GM08714 (cell line): ENCODE measurements around the gene WNK2.

Experiments used
- H3K4me3 ChIP-seq: fragments of 200-500 bp; sonication (Bioruptor generic); 2 replicates; pipeline ENCODE4 v1.5.1; 2014; ENCODE audit warnings: mild to moderate bottlenecking, low read length, inconsistent platforms
- ZNF274 ChIP-seq: IDR thresholded peaks from 2 replicates; pipeline ENCODE4 v1.6.1; 2012; ENCODE audit warnings: mild to moderate bottlenecking, low read depth, low read length

The WNK2 gene

DNA sequence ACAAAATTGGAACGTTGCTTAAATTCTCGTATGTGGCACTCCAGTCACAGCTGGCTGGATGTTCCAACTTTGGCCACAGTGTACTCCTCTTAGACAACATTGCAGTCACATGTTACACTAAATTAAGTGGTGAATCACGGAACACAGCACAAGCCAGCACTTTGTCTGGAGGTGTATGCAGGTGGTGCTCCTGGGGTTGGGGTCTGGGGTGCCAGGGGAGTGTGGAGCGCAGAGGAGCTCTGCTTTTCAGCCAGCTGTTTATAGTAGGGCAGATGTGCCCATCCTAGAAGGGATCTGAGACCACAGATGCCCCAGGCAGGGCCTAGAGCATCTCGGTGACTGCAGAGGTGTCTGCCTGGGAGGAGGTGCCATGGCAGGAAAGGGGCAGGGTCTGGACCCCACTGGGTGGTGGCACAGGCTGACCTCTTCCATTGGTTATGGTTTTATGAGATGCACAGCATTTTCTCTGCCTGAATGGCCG, 82.6 kb downstream of the WNK2 start:
- no peak overlapping the region for H3K4me3 ChIP-seq
- no peak for TF ChIP-seq ZNF274

DNA sequence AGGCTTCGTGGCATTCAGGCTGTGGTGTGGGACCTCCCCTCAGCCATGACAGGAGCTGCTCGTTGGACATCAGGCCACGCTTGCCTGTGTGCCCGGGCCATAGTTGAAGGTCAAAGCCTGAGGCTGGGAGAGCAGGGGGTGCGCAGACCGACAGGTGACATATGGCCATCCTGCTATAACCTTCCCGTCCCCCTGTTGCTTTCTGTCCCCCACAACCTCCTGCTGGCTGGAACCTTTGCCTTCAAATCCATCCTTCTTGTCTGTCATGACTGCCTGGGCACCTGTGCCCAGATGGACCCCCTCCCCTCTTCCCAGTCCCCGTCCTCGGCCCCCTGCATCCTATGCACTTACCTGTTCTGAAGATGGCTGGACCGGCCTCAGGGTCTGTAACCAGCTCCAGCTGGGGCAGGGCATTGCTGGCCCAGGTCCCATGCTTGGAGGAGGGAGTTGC, 83.2 kb downstream of the WNK2 start:
- H3K4me3 ChIP-seq = no peak overlapping the region
- TF ChIP-seq ZNF274 = no peak

DNA sequence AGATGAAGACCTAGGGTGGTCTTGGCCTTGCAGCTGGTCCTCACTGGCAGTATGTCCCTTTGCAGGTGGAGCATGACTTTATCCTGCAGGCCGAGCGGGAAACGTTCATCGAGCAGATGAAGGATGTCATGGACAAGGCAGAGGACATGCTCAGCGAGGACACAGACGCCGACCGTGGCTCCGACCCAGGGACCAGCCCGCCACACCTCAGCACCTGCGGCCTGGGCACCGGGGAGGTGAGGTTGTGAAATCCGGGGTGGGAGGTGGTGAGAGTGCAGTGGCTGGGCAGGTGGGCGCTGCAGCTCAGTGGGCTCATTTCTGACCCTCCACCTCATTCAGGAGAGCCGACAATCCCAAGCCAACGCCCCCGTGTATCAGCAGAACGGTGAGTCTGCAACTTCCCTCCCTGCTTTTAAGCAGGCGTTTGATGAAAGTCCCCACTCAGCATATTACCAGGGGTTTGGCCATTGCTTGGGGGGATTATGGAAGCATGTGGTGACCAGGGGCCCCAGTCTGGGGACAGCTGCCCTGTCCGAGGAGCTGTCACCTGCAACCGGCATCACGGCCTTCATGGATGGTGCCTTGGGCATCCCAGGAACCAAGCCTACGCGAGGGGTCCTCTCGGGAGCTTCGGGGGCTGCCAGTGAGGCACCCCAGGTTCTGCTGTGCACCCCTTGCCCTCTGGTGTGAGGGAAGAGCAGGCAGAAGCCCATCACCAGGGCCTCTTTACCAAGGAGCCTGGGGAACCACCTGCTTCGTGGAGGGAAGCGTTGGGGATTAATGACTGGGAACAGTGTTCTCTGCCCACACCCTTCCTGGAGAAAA, 84.0 kb downstream of the WNK2 start:
- no peak for TF ChIP-seq ZNF274
- no peak overlapping the region for H3K4me3 ChIP-seq

DNA sequence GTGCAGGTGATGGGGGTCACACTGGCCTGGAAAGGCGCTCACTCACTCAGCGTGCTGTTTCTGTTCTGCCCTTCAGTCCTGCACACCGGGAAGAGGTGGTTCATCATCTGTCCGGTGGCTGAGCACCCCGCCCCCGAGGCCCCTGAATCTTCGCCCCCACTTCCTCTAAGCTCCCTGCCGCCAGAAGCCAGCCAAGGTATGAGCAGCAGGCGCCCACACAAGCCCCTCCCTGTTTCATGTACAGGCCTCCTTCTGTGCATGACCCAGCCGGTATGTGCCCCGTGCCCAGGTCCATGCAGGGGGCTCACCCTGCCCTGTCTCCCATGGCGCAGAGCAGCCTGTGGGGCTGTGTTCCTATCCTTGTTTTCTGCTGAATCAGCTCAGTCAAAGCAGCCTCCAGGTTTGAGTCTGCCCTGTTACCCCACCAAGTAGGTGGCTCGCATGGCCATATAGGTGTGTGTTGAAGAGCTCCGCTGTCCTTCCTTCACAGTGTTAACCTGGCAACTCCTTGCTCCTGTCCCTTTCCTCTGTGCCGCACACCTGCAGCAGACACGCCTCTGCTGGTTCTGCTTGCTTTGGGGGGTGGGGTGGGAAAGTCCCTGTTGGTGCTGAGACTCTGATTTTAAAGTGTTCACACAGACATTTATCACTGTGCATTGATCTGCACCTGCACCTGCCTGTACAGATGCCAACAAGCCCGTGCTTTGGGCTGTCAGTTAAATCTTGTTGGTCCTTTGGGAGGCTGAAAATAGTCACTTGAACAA, 84.8 kb downstream of the WNK2 start:
- no peak overlapping the region for H3K4me3 ChIP-seq
- no peak for TF ChIP-seq ZNF274

DNA sequence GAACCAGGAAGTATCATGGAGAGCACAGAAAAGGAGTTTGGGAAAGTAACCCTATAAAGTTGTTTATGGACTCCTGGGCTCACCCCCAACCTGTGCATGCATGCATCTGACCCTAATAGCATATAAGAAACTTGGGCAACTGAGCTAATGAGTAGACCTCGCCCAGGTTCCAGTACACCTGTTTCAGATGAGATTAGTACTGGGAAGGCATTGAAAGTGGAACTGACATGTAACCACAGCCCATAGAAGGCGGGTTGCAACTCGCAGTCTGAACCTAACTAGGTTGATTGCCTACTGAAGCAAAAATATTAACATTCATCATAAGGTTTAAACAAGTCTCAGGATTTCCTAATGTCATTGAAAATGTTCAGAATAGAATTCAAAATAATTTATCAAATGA, 87.0 kb downstream of the WNK2 start:
- H3K4me3 ChIP-seq = no peak overlapping the region
- no peak for TF ChIP-seq ZNF274

DNA sequence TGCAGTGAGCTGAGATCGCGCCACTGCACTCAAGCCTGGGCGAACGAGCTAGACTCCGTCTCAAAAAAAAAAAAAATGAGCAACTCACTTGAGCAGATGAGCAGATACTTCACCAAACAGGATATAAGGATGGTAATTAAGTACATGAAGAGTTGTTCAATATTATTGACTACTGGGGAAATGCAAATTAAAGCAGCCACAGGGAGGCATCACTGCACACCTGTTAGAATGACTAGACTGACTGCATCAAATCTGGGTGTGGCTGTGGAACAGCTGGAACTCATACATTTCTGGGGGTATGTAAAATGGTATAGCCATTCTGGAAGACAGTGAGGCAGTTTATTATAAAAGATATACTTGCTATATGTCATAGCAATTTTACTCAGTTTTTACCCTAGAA, 93.0 kb downstream of the WNK2 start:
- H3K4me3 ChIP-seq = no peak overlapping the region
- TF ChIP-seq ZNF274 = no peak

DNA sequence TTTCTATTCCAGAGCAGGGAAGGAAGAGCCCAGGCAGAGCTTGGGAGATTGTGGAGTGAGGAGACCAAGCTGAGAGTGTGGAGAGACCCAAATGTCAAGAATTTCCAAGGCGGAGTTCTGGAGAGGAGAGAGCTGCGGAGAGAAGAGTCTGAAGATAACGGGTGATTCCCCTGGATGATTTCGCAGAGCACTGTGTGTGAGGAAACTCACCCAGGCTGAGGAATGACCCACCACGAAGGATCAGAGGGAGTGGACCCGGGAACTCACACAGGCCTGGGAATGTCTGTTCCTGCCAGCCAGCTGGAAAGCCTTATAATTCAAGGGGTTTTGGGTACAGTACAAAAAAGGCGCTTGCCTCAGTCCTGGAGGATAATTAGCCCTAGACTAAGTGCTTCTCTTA, 94.2 kb downstream of the WNK2 start:
- no peak for TF ChIP-seq ZNF274
- no peak overlapping the region for H3K4me3 ChIP-seq

DNA sequence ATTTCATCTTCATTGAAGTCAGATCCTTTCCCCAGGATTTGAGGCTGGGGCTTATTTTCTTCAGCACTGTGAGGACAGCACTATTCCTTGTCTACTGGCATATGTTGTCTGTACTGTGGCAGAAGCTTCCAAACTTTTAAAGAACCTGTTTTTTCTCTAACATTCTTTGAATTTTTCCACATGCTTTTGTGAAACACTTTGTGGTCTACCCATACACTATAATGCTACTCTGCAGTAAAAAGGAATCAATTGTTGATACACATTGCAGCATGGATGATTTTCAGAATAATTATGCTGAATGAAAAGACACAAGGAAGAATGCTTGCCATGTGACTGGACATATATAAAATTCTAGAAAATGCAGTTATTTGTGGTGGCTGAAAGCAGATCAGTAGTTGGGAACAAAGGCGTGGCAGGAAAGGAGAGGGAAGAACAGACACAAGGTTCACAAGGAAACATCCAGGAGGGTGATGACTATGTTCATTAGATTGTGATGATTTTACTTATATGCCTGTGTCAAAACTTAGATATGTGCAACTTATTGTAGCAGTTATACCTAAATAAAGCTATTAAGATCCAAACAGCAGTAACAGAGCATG, 96.8 kb downstream of the WNK2 start:
- TF ChIP-seq ZNF274 = no peak
- H3K4me3 ChIP-seq = no peak overlapping the region

DNA sequence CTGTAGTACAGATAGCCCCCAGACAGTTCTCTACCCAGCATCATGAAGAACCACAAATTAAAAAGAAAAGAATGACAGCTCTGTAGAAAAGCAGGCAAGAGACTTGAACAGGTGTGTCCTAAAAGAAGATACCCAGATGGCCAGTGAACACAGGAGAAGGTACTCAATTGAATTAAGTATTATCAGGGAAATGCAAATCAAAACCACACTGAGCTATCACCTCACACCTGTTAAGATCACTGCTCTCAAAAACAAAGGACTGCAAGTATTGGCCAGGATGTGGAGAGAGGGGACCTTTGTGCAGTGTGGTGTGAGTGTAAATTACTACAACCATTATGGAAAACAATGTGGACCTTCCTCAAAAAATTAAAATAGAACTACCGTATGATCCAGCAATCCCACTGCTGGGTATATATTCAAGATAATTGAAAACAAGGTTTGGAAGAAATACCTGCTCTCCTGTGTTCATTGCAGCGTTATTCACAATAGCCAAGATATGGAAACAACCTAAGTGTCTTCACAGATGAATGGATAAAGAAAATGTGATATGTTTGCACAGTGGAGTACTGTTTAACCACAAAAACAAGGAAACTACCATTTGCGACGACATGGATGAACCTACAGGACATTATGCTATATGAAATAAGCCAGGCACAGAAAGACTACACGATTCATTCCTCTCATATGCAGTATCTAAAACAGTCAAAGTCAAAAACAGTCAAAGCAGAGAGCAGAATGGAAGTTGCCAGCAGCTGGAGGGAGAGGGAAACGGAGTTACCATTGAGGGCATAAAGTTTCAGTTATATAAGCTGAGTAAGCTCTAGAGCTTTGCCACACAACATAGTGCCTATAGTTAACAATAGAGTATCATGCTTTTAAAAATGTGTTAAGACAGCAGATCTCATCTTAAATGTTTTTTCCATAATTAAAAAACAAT, 102.6 kb downstream of the WNK2 start:
- TF ChIP-seq ZNF274 = no peak
- H3K4me3 ChIP-seq = no peak overlapping the region

DNA sequence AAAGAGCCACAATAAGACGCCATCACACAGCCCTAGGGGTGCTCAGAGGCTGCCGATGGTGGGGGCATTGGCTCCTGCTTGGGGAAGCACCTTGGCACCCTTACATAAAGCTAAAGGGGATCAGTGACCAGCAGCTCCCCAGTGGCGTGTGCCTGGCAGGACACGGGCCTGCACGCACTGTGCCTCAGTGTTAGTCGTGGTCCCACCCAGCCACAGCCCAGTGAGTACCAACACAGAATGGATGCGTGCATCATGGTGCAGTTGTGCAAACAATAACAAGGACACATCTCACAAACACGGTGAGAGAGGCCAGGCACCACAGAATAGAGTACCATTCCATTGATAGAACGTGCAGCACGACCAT, 103.2 kb downstream of the WNK2 start:
- H3K4me3 ChIP-seq = no peak overlapping the region
- TF ChIP-seq ZNF274 = no peak

DNA sequence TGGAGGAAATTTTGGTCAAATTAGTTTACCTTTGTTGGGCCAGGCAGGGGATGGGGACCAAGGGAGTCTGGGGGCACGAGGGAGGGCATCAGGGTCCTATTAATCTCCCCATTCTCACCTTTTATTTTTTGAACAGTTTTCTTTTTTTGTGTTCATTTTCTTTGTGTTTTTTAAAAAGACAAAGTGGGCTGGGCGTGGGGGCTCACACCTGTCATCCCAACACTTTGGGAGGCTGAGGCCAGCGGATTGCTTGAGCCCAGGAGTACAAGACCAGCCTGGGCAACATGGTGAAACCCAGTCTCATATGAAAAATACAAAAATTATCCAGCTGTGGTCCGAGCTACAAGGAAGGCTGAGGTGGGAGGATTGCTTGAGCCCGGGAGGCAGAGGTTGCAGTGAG, 103.7 kb downstream of the WNK2 start:
- no peak overlapping the region for H3K4me3 ChIP-seq

DNA sequence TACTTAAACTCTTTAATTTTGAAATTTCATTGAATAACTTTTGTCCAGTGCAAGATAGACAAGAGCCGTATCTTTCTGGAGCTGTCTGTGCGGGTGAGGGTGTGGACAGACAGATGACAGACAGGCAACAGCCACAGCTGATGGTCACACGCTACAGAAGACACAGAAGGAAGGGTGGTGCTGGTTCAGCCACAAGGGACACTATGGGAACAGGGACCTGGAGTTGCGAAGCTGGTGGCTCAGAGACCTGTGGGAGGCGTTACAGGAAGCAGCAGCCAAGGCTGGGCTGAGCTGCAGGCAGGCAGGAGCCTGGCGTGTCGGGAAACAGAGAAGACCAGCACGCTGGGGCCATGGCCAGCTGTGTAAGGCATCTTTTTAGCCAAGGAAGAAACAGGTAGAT, 104.4 kb downstream of the WNK2 start:
- no peak for TF ChIP-seq ZNF274
- no peak overlapping the region for H3K4me3 ChIP-seq

More for the DNA sequence above, 103.7 kb downstream of the WNK2 start:
- TF ChIP-seq ZNF274 = no peak
